Fibroblast of the conjunctiva (primary cell): ENCODE data around the gene TMEM269.
"Not testable (repeated sequence)": the region's sequence is repeated elsewhere in the genome, so short reads cannot be mapped to it uniquely, and the experiment has no call there.

ENCODE experiments used
- DNase-seq: peaks from one replicate; pipeline ENCODE4 v3.0.0-alpha.2; 2010; ENCODE audit warnings: low read depth

TMEM269 gene

GRCh38 chr1:42776502-42776901 is 8.3 kb upstream of the TMEM269 start:
- DNase-seq, result no peak

GRCh38 chr1:42777852-42778251 is 6.9 kb upstream of the TMEM269 start:
- peak; percentile 24 for DNase-seq

- DNase-seq, result no peak
Observed at GRCh38 chr1:42779725-42780124, 5.1 kb upstream of the TMEM269 start.

GRCh38 chr1:42780176-42780575 is 4.6 kb upstream of the TMEM269 start:
- no peak for DNase-seq

- no peak for DNase-seq
Observed at GRCh38 chr1:42783092-42783491, 1.7 kb upstream of the TMEM269 start.

GRCh38 chr1:42784547-42784945 is 245 bp upstream of the TMEM269 start:
- no peak for DNase-seq

- no peak for DNase-seq
Observed at GRCh38 chr1:42786097-42786496, 1.3 kb downstream of the TMEM269 start.

- no peak for DNase-seq
Observed at GRCh38 chr1:42788021-42788420, 3.2 kb downstream of the TMEM269 start.

- no peak for DNase-seq
Observed at GRCh38 chr1:42793824-42794223, 9.0 kb downstream of the TMEM269 start.

- DNase-seq, result no peak
Observed at GRCh38 chr1:42797414-42797813, 12.6 kb downstream of the TMEM269 start.

- no peak for DNase-seq
Observed at GRCh38 chr1:42797979-42798378, 13.2 kb downstream of the TMEM269 start.

- DNase-seq, result no peak
Observed at GRCh38 chr1:42801832-42802473, 17.2 kb downstream of the TMEM269 start.

- no peak for DNase-seq
Observed at GRCh38 chr1:42806171-42806570, 21.4 kb downstream of the TMEM269 start.

- no peak for DNase-seq
Observed at GRCh38 chr1:42806593-42806992, 21.8 kb downstream of the TMEM269 start.

GRCh38 chr1:42807056-42807668 is 22.4 kb downstream of the TMEM269 start:
- DNase-seq, result no peak

- not testable (repeated sequence) for DNase-seq
Observed at GRCh38 chr1:42814815-42815214, 30.0 kb downstream of the TMEM269 start.

GRCh38 chr1:42815941-42816584 is 31.3 kb downstream of the TMEM269 start:
- DNase-seq, result no peak

GRCh38 chr1:42816585-42817439 is 32.0 kb downstream of the TMEM269 start, which contains the start of the genes ERMAP and SVBP:
Gene ERMAP (plus strand): TSS chr1:42817122. CDS start chr1:42830449, 13,327 bp downstream.
Gene SVBP (minus strand): TSS chr1:42817397. CDS start chr1:42816544, 853 bp downstream.
- peak; percentile 74 for DNase-seq

- no peak for DNase-seq
Observed at GRCh38 chr1:42817440-42817767, 32.6 kb downstream of the TMEM269 start.

GRCh38 chr1:42817976-42818375 is 33.2 kb downstream of the TMEM269 start:
- DNase-seq, result no peak

GRCh38 chr1:42820813-42821212 is 36.0 kb downstream of the TMEM269 start:
- no peak for DNase-seq

GRCh38 chr1:42821690-42822089 is 36.9 kb downstream of the TMEM269 start:
- no peak for DNase-seq
